Left renal cortex interstitium (tissue), 4 donors: Measurements from ENCODE around the gene ANKRD12. TPM values are rescaled to one million over a fixed set of nuclear protein-coding genes. Genes with fewer than 3 reads are reported as not detected.
"Not testable (repeated sequence)": the region's sequence is repeated elsewhere in the genome, so short reads cannot be mapped to it uniquely, and the experiment has no call there.

ENCODE experiments used
- DNase-seq, 4 donors: peaks; one replicate each; pipeline ENCODE4 v3.0.0-alpha.2; 2013; ENCODE audit warnings: low read depth in 4 of 4, low spot score in 2 of 4, missing footprints in 1 of 4
- polyA plus RNA-seq, 4 donors: library from polyadenylated mRNA; unstranded; fragments of 120-200 nt; gene quantifications; one replicate each; pipeline ENCODE4 v1.2.1, GENCODE V29; 2013; ENCODE audit not compliant: insufficient read length in 4 of 4

The ANKRD12 gene
- polyA plus RNA-seq, 4 donors: 29.4 to 32.0 (median 30.7) TPM

GRCh38 chr18:9221040-9221439 is 84.5 kb downstream of the ANKRD12 start:
- no peak for DNase-seq

GRCh38 chr18:9221661-9222060 is 85.1 kb downstream of the ANKRD12 start:
- DNase-seq: no peak

- no peak for DNase-seq
These were observed 86.8 kb downstream of the ANKRD12 start for GRCh38 chr18:9223356-9223755.

DNA sequence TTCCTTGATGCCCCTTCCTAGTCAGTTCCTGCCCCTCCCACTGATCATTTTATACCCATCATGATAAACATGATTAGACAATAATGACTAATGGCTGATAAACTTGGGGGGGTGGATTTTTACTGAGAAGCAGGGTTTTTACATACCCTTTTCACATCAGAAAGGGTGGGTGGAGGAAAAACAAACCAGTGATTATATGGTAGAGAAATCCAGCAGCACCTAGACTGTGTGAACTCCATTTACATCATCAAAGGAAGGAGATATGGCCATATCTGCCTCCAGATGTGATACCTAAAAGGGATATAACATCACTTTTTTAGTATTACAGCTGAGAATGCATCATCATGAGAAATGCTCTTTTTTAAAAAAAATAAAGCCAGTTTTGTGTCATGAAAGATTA is 89.9 kb downstream of the ANKRD12 start:
- DNase-seq: no peak

GRCh38 chr18:9231852-9232486 is 95.4 kb downstream of the ANKRD12 start:
- no peak for DNase-seq

GRCh38 chr18:9232977-9233376 is 96.4 kb downstream of the ANKRD12 start:
- no peak for DNase-seq

- no peak for DNase-seq
These were observed 97.3 kb downstream of the ANKRD12 start for GRCh38 chr18:9233771-9234440.

GRCh38 chr18:9234528-9234927 is 97.9 kb downstream of the ANKRD12 start:
- no peak for DNase-seq

- no peak for DNase-seq
These were observed 101.4 kb downstream of the ANKRD12 start for GRCh38 chr18:9237981-9238380.

DNA sequence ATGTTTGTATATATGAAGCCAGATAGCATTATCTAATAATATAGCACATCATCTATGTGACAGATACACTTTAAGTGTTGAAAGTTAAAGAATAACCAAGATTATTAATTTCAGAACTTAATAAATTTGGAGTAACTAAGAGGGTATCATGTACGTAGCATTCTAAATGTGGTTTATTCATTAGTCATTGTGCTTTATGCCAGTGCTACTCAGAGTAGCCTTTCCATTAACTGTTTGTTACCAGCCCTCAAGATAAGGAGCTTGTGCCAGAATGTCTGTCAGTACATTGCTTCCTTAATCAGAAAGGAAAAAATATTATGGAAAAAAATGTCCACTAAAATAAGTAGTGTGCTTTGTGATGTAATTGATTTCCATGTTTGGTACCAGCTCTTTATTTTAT is 103.1 kb downstream of the ANKRD12 start:
- no peak for DNase-seq

- no peak for DNase-seq
These were observed 103.7 kb downstream of the ANKRD12 start for GRCh38 chr18:9240270-9240669.

DNA sequence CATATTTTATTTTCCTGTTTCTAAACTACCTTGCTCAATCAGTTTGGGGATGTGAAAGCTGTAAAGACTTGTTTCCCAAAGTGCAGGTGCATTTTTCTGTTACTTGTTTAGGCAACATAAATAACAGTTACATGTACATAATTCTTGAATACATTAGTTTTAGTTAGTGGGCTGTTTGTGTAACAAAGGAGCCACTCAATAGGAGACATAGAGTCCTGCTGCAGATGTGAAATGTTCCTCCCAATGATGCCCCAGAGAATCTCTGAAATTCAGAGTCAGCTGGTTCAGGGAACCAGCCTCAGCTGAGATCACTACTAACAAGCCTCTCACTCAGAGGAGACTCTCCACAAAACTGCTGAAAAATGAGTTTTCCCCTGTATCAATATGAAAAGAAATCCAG is 106.4 kb downstream of the ANKRD12 start:
- DNase-seq: no peak

- no peak for DNase-seq
These were observed 107.8 kb downstream of the ANKRD12 start for GRCh38 chr18:9244376-9244775.

DNA sequence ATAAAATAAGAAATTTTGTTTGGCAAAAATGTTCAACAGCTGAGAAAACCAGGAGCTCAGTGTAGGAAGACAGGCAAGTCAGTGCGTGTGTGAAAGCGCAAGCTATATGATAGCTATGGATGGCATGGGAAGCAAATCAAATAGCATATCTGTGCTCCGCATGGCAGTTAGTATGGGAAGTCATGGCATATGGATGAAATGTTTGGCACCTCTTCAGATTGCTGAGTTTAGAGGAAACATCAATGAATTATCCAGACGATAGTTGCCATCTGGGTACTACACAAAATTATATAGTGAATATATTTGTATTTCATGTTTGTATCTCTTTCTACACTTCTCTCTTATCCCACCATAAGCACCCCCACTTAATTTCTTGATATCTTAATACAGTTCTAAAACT is 112.1 kb downstream of the ANKRD12 start:
- DNase-seq: no peak

GRCh38 chr18:9249254-9249653 is 112.7 kb downstream of the ANKRD12 start:
- no peak for DNase-seq

GRCh38 chr18:9259173-9259572 is 122.6 kb downstream of the ANKRD12 start:
- no peak for DNase-seq

DNA sequence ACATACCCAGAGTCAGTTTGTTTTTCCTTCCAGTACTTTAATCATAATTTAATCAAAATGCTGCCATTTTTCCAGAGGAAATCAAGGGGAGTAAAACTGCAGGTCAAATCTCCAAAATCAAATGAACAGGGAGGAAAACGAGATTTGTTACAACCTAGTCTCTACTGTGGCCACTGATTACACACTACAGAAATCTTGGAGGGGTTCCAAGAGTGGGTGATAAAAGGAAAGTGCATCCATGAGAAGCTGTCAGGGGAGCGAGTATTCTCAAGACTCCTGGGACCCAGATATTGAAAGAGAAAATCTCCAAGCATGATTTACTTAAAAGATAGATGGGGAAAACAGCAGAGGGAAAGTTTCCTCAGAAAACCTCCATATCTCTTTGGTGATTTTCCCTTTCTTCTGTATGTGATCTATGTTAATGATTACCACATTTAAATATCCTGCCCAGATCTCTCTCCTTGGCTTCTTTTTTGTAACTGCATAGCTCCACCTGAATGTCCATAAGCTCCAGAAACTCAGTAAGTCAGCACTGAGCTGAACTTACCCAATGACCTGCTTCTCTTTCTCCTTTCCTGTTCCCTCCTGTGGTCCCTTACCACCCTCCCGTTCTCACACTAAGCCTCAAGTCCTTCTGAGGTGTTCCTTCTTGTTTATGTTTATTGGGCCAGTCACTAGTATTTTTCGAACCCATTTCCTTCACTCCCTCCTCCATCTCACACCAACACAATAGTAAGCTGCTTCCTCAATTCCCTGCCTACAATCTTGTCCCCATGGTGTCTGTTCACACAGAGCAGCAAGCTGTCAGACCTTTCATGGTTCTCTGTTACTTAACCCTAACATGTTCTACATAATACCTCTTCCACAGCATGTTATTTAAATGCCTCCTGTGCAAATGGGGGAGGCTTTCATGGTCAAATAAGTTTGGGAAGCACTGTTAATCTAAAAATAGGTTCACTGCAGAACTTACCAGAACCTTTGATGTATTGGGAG is 124.1 kb downstream of the ANKRD12 start:
- DNase-seq: no peak

GRCh38 chr18:9263264-9263663 is 126.7 kb downstream of the ANKRD12 start:
- no peak for DNase-seq

GRCh38 chr18:9264797-9265196 is 128.2 kb downstream of the ANKRD12 start:
- not testable (repeated sequence) for DNase-seq

DNA sequence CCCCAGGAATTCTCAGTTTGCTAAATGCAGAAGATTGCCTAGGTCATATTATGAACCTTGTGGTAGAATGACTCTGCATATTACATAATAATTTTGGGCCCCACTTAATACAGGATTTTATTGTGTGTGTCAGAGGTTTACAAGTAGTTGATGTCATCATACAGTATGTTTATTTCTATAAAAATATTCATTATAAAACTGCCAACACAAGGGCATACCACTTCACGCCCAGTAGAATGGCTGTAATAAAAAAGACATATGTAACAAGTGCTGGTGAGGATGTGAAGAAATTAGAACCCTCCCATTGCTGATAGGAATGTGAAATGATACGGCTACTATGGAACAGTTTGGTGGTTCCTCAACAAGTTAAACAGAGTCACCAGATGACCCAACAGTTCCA is 136.6 kb downstream of the ANKRD12 start:
- no peak for DNase-seq

GRCh38 chr18:9275890-9276289 is 139.3 kb downstream of the ANKRD12 start:
- no peak for DNase-seq
